ENCODE measurements around the gene MANSC4. TPM values are rescaled to one million over a fixed set of nuclear protein-coding genes. Genes with fewer than 3 reads are reported as not detected.

Gene MANSC4
- total RNA-seq, 1 donor from 2014 or later = not detected

GRCh38 chr12:27790179-27790578 lies 10.1 kb upstream of the MANSC4 start:
- no peak overlapping the region for H3K4me3 Mint-ChIP-seq (ENCODE audit: unreplicated experiment)
- no peak for TF ChIP-seq CTCF (IDR thresholded peaks at IDR 0.05)
- no peaks in the 10 kb centered on the region for H3K27me3 Mint-ChIP-seq (ENCODE audit: low read depth)
- H3K4me1 Mint-ChIP-seq (ENCODE audit: low read depth) = peaks cover 10% of the 10 kb centered on the region
- no peak overlapping the region for H3K27ac Mint-ChIP-seq (ENCODE audit: unreplicated experiment)
- no peaks in the 10 kb centered on the region for H3K9me3 Mint-ChIP-seq (ENCODE audit: low read depth)
- DNase-seq (ENCODE audit: low spot score) = no peak
- peaks cover 19% of the 10 kb centered on the region for H3K36me3 Mint-ChIP-seq (ENCODE audit: low read depth)

GRCh38 chr12:27787559-27787958 lies 7.5 kb upstream of the MANSC4 start:
- Mint-ChIP-seq H3K27me3 (ENCODE audit: low read depth) (no peaks in the 10 kb centered on the region), H3K4me3 (ENCODE audit: unreplicated experiment) (no peak overlapping the region), H3K9me3 (ENCODE audit: low read depth) (no peaks in the 10 kb centered on the region), H3K4me1 (ENCODE audit: low read depth) (peaks cover 20% of the 10 kb centered on the region), H3K36me3 (ENCODE audit: low read depth) (peaks cover 12% of the 10 kb centered on the region), H3K27ac (ENCODE audit: unreplicated experiment) (no peak overlapping the region)
- no peak for DNase-seq (ENCODE audit: low spot score)
- TF ChIP-seq CTCF (IDR thresholded peaks at IDR 0.05) = no peak

- Mint-ChIP-seq H3K9me3 (ENCODE audit: low read depth) (no peaks in the 10 kb centered on the region), H3K27ac (ENCODE audit: unreplicated experiment) (peak overlapping the region; percentile 23), H3K36me3 (ENCODE audit: low read depth) (peaks cover 5% of the 10 kb centered on the region), H3K27me3 (ENCODE audit: low read depth) (no peaks in the 10 kb centered on the region), H3K4me1 (ENCODE audit: low read depth) (peaks cover 36% of the 10 kb centered on the region), H3K4me3 (ENCODE audit: unreplicated experiment) (no peak overlapping the region)
- DNase-seq (ENCODE audit: low spot score) = no peak
- TF ChIP-seq CTCF (IDR thresholded peaks at IDR 0.05) = no peak
Observed at GRCh38 chr12:27785882-27786570, 6.0 kb upstream of the MANSC4 start.

GRCh38 chr12:27782481-27782880 lies 2.4 kb upstream of the MANSC4 start:
- DNase-seq (ENCODE audit: low spot score) = no peak
- Mint-ChIP-seq H3K27ac (ENCODE audit: unreplicated experiment) (no peak overlapping the region), H3K27me3 (ENCODE audit: low read depth) (no peaks in the 10 kb centered on the region), H3K4me3 (ENCODE audit: unreplicated experiment) (peak overlapping the region; percentile 35), H3K36me3 (ENCODE audit: low read depth) (peaks cover 5% of the 10 kb centered on the region), H3K4me1 (ENCODE audit: low read depth) (peaks cover 44% of the 10 kb centered on the region), H3K9me3 (ENCODE audit: low read depth) (no peaks in the 10 kb centered on the region)
- TF ChIP-seq CTCF (IDR thresholded peaks at IDR 0.05) = no peak

- Mint-ChIP-seq H3K27me3 (ENCODE audit: low read depth) (no peaks in the 10 kb centered on the region), H3K4me3 (ENCODE audit: unreplicated experiment) (peak overlapping the region; percentile 74), H3K36me3 (ENCODE audit: low read depth) (peaks cover 5% of the 10 kb centered on the region), H3K4me1 (ENCODE audit: low read depth) (peaks cover 44% of the 10 kb centered on the region), H3K9me3 (ENCODE audit: low read depth) (no peaks in the 10 kb centered on the region), H3K27ac (ENCODE audit: unreplicated experiment) (peak overlapping the region; percentile 54)
- TF ChIP-seq CTCF (IDR thresholded peaks at IDR 0.05) = no peak
- DNase-seq (ENCODE audit: low spot score) = no peak
Observed at GRCh38 chr12:27781680-27782079, 1.6 kb upstream of the MANSC4 start.
